HEK293 (cell line): ENCODE data around the gene ASPRV1.

ENCODE experiments used
- CTCF ChIA-PET: fragments of 350-600 bp; formaldehyde crosslinking; extraction: SDS; loops from one replicate; lab custom pipeline; 2021; ENCODE audit warnings: antibody characterized with exemption; lab: Yijun Ruan, JAX
- POLR2A ChIA-PET: fragments of 300-600 bp; formaldehyde crosslinking; extraction: SDS; loops from one replicate; lab custom pipeline; 2020; ENCODE audit warnings: antibody characterized with exemption, inconsistent platforms; lab: Yijun Ruan, JAX
- H3K27ac ChIP-seq: fragments of 200-500 bp; sonication (Bioruptor generic); 2 replicates; pipeline ENCODE4 v1.5.1; 2014; ENCODE audit warnings: low read depth, low read length, control low read depth, inconsistent platforms; ENCODE audit errors: extremely low read depth
- H3K36me3 ChIP-seq, 2 experiments: fragments of 200-500 bp in 1 of 2; sonication (Bioruptor generic) in 1 of 2; 1 replicate in 1 of 2; 2 replicates in 1 of 2; pipeline ENCODE4 v1.5.1; 2014 to 2017; ENCODE audit warnings: inconsistent platforms in 2 of 2, low read length in 2 of 2; ENCODE audit not compliant: control insufficient read depth in 2 of 2, insufficient read depth in 1 of 2
- H3K4me1 ChIP-seq: fragments of 200-500 bp; sonication (Bioruptor generic); 2 replicates; pipeline ENCODE4 v1.5.1; 2014; ENCODE audit warnings: mild to moderate bottlenecking, low read length, inconsistent platforms; ENCODE audit not compliant: control insufficient read depth, insufficient read depth
- H3K4me3 ChIP-seq: 2 replicates; pipeline ENCODE4 v1.5.1; 2011; ENCODE audit warnings: low read depth, mild to moderate bottlenecking, control low read depth, low read length, moderate library complexity
- H3K9me3 ChIP-seq: fragments of 200-500 bp; sonication (Bioruptor generic); 2 replicates; pipeline ENCODE4 v1.5.1; 2014; ENCODE audit warnings: low read depth, low read length, inconsistent platforms; ENCODE audit not compliant: control insufficient read depth, insufficient read depth
- ATF2 ChIP-seq: fragments of 450-650 bp; formaldehyde crosslinking; IDR thresholded peaks from 2 replicates; pipeline ENCODE4 v1.5.1; 2016; ENCODE audit warnings: missing biosample characterization, missing genetic modification characterization, low read depth
- FEZF1 ChIP-seq: fragments of 450-650 bp; formaldehyde crosslinking; IDR thresholded peaks from 2 replicates; pipeline ENCODE4 v1.5.1; 2016; ENCODE audit warnings: missing biosample characterization, missing genetic modification characterization
- HOXA7 ChIP-seq: sonication (generic); formaldehyde crosslinking; IDR thresholded peaks from 2 replicates; pipeline ENCODE4 v1.8.1; 2022; ENCODE audit warnings: missing genetic modification reagents, borderline replicate concordance
- IKZF3 ChIP-seq: fragments of 450-650 bp; IDR thresholded peaks from 2 replicates; pipeline ENCODE4 v1.5.0; 2018; ENCODE audit warnings: missing biosample characterization, mild to moderate bottlenecking, missing genetic modification characterization, moderate library complexity
- KLF1 ChIP-seq: fragments of 450-650 bp; formaldehyde crosslinking; IDR thresholded peaks from 2 replicates; pipeline ENCODE4 v1.5.1; 2016; ENCODE audit warnings: missing biosample characterization, missing genetic modification characterization
- PBX3 ChIP-seq: sonication (generic); formaldehyde crosslinking; IDR thresholded peaks from 2 replicates; pipeline ENCODE4 v1.8.1; 2022; ENCODE audit warnings: mild to moderate bottlenecking, moderate library complexity, missing genetic modification reagents
- RBAK ChIP-seq: fragments of 450-650 bp; formaldehyde crosslinking; IDR thresholded peaks from 2 replicates; pipeline ENCODE4 v1.5.1; 2016; ENCODE audit warnings: missing biosample characterization, missing genetic modification characterization
- SCRT2 ChIP-seq: fragments of 450-650 bp; formaldehyde crosslinking; IDR thresholded peaks from 2 replicates; pipeline ENCODE4 v1.5.1; 2016; ENCODE audit warnings: missing biosample characterization, missing genetic modification characterization
- ZBTB21 ChIP-seq: fragments of 450-650 bp; formaldehyde crosslinking; IDR thresholded peaks from 2 replicates; pipeline ENCODE4 v1.5.1; 2017; ENCODE audit warnings: missing biosample characterization, missing genetic modification characterization
- ZIC2 ChIP-seq: fragments of 450-650 bp; formaldehyde crosslinking; IDR thresholded peaks from 2 replicates; pipeline ENCODE4 v1.5.1; 2016; ENCODE audit warnings: missing biosample characterization, missing genetic modification characterization
- ZNF114 ChIP-seq: fragments of 450-650 bp; formaldehyde crosslinking; IDR thresholded peaks from 2 replicates; pipeline ENCODE4 v1.5.0; 2017; ENCODE audit warnings: missing biosample characterization, missing genetic modification characterization
- ZNF175 ChIP-seq: fragments of 450-650 bp; formaldehyde crosslinking; IDR thresholded peaks from 2 replicates; pipeline ENCODE4 v1.5.1; 2016; ENCODE audit warnings: missing biosample characterization, missing genetic modification characterization
- ZNF341 ChIP-seq: fragments of 450-650 bp; formaldehyde crosslinking; IDR thresholded peaks from 2 replicates; pipeline ENCODE4; 2016; ENCODE audit warnings: low read depth, missing biosample characterization, missing genetic modification characterization
- ZNF391 ChIP-seq: fragments of 450-650 bp; formaldehyde crosslinking; IDR thresholded peaks from 2 replicates; pipeline ENCODE4 v1.5.1; 2016; ENCODE audit warnings: low read depth, missing biosample characterization, missing genetic modification characterization, borderline replicate concordance
- ZNF433 ChIP-seq: fragments of 450-650 bp; formaldehyde crosslinking; IDR thresholded peaks from 2 replicates; pipeline ENCODE4 v1.5.1; 2016; ENCODE audit warnings: missing biosample characterization, missing genetic modification characterization, low read depth
- ZNF513 ChIP-seq: fragments of 450-650 bp; IDR thresholded peaks from 2 replicates; pipeline ENCODE4 v1.5.1; 2018; ENCODE audit warnings: missing biosample characterization, missing genetic modification characterization
- ZNF514 ChIP-seq: fragments of 450-650 bp; formaldehyde crosslinking; IDR thresholded peaks from 2 replicates; pipeline ENCODE4 v1.5.1; 2016; ENCODE audit warnings: missing biosample characterization, missing genetic modification characterization
- ZNF580 ChIP-seq: fragments of 450-650 bp; formaldehyde crosslinking; IDR thresholded peaks from 2 replicates; pipeline ENCODE4 v1.5.1; 2016; ENCODE audit warnings: missing biosample characterization, missing genetic modification characterization
- ZNF621 ChIP-seq: fragments of 450-650 bp; formaldehyde crosslinking; IDR thresholded peaks from 2 replicates; pipeline ENCODE4 v1.5.1; 2017; ENCODE audit warnings: missing biosample characterization, missing genetic modification characterization
- ZNF626 ChIP-seq: fragments of 450-650 bp; sonication (Bioruptor Pico); formaldehyde crosslinking; IDR thresholded peaks from 2 replicates; pipeline ENCODE4 v1.5.1; 2018; ENCODE audit warnings: missing biosample characterization, missing genetic modification characterization, inconsistent platforms
- ZNF629 ChIP-seq: fragments of 450-650 bp; formaldehyde crosslinking; IDR thresholded peaks from 2 replicates; pipeline ENCODE4 v1.5.1; 2017; ENCODE audit warnings: missing biosample characterization, missing genetic modification characterization
- ZSCAN16 ChIP-seq: fragments of 450-650 bp; formaldehyde crosslinking; IDR thresholded peaks from 2 replicates; pipeline ENCODE4 v1.5.1; 2016; ENCODE audit warnings: missing biosample characterization, missing genetic modification characterization

Gene ASPRV1

GRCh38 chr2:69993048-69993565 is 31.7 kb upstream of the ASPRV1 start:
- ChIA-PET POLR2A (no interaction called here), CTCF (no interaction called here)
- TF ChIP-seq ZNF580 (tag by site-specific recombination) (no peak), ZNF513 (tag by site-specific recombination) (no peak), ZNF114 (tag by site-specific recombination) (no peak), ZSCAN16 (tag by site-specific recombination) (no peak), SCRT2 (tag by site-specific recombination) (no peak), ZNF175 (tag by site-specific recombination) (no peak), KLF1 (tag by site-specific recombination) (no peak), IKZF3 (tag by site-specific recombination) (no peak), PBX3 (CRISPR knock-in tag) (no peak), RBAK (no peak), ZBTB21 (tag by site-specific recombination) (no peak), HOXA7 (CRISPR knock-in tag) (no peak), ATF2 (tag by site-specific recombination) (no peak), ZNF391 (tag by site-specific recombination) (no peak), ZNF341 (tag by site-specific recombination) (no peak), ZNF433 (tag by site-specific recombination) (no peak), ZNF621 (tag by site-specific recombination) (no peak), ZNF626 (tag by site-specific recombination) (no peak), ZNF514 (tag by site-specific recombination) (no peak), ZNF629 (tag by site-specific recombination) (no peak)
- no peaks in the 10 kb centered on the region for H3K4me1 ChIP-seq
- H3K36me3 ChIP-seq = peaks cover 0 to 5% of the 10 kb centered on the region in 2 experiments; a peak in 2 of 3 replicates
- H3K27ac ChIP-seq = no peak overlapping the region
- H3K4me3 ChIP-seq = no peak overlapping the region
- no peaks in the 10 kb centered on the region for H3K9me3 ChIP-seq

GRCh38 chr2:69992310-69993047 is 31.0 kb upstream of the ASPRV1 start:
- Histone ChIP-seq H3K4me3 (no peak overlapping the region), H3K4me1 (no peaks in the 10 kb centered on the region), H3K36me3 (peaks cover 0 to 5% of the 10 kb centered on the region in 2 experiments; a peak in 2 of 3 replicates), H3K27ac (no peak overlapping the region), H3K9me3 (no peaks in the 10 kb centered on the region)
- ChIA-PET CTCF (no interaction called here), POLR2A (no interaction called here)
- TF ChIP-seq RBAK (no peak), ZIC2 (no peak), FEZF1 (tag by site-specific recombination) (no peak)
